IPS DF 19.7 (cell line): ENCODE measurements around the gene TMEM178B.
"Not testable (repeated sequence)": the region's sequence is repeated elsewhere in the genome, so short reads cannot be mapped to it uniquely, and the experiment has no call there.

Experiments used
- DNase-seq: peaks from one replicate; pipeline ENCODE4 v3.0.0-alpha.2; 2013; ENCODE audit warnings: low read depth, low spot score

The TMEM178B gene

GRCh38 chr7:141184532-141185190 lies 110.8 kb downstream of the TMEM178B start:
- DNase-seq = no peak

- no peak for DNase-seq
Observed at GRCh38 chr7:141185369-141185967, 111.6 kb downstream of the TMEM178B start.

- DNase-seq = no peak
Observed at GRCh38 chr7:141189231-141189630, 115.4 kb downstream of the TMEM178B start.

GRCh38 chr7:141190495-141190894 lies 116.6 kb downstream of the TMEM178B start:
- DNase-seq = no peak

GRCh38 chr7:141191277-141191676 lies 117.4 kb downstream of the TMEM178B start:
- DNase-seq = no peak

DNA sequence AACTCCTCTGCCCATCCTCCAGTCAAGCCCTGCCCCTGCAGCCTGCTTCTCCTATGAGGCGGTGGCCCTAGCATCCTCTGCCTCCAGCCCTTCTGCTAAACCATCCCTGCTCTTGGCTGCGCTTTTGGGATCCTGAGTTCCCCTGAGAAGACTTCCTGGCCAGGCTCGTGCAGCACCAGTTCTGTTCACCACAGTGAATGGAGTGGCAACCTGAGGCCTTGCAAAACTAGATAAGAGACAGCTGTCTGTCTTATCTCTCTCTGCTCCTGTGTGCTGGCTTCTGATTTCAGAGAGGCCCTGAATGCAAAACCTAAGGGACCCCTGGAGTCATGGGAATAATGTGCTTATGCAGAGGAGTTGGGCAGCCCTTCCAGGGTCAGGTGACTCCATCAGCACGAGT lies 119.2 kb downstream of the TMEM178B start:
- no peak for DNase-seq

DNA sequence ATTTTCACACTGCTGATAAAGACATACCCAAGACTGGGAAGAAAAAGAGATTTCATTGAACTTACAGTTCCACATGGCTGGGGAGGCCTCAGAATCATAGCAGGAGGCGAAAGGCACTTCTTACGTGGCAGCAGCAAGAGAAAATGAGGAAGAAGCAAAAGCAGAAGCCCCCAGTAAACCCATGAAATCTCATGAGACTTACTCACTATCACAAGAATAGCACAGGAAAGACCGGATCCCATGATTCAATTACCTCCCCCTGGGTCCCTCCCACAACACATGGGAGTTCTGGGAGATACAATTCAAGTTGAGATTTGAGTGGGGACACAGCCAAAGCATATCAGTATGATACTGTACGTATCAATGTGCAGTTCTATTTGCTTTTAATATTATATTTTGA lies 121.9 kb downstream of the TMEM178B start:
- DNase-seq = not testable (repeated sequence)

DNA sequence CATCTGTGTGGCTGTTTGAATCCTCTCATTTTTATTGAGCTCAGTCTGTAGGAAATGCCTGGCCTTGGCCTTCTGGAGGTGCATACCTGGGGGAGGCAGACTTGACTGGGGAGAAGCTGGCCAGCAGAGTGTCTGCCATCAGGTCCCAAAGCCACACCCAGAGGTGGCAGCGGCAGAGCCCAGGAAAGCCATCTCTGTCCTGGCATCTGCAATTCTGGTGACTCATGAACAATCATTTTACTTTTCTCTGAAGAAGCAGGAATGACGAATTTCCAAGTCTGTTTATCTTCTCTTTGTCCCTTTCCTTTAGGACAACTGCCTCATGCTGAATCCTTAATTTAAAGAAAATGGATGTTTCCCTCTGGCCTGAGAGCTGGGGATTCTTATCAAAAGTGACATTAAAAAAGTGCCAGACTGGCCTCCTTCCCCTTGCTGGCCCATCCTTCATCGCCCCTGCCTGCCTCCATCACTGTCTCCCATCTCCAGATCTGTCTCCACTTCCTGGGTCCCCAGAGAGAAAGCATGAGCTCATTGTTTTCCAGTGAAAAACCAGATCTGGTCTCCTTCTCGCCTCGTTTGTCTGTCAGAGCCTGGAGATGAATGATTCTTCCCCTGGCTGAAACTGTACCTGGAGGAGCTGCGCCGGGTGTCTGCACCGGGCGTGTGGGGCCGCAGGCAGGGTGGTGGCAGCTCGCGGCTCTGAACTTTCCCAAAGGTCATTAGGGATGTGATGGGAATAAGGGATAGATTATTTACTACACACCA lies 124.5 kb downstream of the TMEM178B start:
- DNase-seq = no peak

DNA sequence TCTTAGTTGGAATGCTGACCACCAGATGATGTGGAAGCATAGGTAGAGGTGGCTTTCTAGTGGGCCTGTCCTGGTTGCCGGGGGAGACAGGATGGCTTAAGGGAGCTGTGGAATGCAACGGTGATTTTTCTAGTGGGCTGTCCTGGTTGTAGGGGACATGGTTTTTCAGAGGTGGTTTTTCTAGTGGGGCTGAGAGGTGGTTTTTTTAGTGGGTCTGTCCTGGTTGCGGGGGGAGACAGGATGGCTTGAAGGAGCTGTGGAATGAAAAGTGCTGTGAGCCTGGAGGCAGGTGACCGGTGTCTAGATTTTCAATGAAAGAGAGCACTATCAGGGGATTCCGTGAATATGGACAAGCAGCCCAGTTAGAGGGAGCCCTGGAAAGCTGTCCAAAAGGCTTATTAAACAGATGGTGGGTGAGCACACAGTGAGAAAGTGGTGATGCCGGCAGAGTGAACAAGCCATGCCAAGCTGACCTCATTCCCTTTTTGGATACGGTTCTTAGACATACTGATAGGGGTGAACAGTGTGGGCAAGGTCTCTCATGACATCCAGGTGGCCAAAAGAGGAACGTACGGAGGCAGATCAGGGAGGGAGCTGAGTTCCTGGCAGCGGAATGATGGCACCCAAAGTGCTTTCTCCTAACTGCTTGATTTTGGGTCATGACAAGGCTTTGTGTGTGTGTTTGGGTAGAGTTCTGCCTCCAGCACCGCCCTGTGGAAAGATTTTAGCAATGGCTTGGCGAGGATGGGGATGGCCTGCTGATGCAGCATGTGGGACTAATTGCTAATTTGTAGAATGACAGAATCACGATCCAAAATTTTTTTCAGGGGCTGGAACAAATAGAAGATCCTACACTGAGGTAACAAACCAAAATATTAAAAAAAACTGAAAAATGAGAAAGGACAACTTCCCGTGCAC lies 126.6 kb downstream of the TMEM178B start:
- DNase-seq = no peak

GRCh38 chr7:141201145-141201885 lies 127.5 kb downstream of the TMEM178B start:
- DNase-seq = no peak

DNA sequence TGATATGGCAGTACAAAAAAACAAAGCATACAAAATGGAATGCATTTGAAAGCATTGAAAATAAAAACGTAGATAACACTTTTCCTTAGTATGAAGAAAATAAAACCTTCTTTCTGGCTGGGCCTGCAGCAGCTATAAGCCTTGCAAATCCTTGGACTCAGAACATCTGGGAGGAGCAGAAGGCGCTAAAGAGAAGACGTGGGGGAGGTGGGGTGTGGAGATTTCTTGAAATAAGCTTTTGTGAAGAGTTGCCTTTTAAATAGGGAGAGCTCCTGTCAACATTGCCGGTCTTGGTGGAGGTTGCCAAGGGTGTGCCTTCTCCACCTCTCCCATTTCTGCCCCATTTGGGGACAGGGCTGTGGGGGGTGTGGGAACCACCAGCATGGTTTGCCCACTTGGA lies 128.7 kb downstream of the TMEM178B start:
- no peak for DNase-seq

DNA sequence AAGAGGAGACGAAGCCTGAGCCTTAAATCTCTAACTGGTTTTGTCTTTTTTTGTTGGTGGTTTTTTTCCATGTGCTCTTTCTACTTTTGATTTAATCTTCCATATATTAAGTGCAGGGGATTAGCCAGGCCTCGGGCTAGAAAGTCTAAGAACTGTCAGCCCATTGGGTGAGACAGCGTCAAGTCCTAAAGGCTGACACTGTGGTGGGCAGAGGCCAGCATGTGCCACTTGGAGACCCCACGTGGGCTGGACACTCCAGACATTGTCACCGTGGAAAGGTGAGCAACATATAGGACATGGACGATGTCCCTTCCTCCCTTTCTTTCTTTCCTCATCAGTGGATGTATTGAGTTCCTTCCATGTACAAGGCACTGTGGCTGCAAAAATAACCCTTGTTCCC lies 129.3 kb downstream of the TMEM178B start:
- no peak for DNase-seq

DNA sequence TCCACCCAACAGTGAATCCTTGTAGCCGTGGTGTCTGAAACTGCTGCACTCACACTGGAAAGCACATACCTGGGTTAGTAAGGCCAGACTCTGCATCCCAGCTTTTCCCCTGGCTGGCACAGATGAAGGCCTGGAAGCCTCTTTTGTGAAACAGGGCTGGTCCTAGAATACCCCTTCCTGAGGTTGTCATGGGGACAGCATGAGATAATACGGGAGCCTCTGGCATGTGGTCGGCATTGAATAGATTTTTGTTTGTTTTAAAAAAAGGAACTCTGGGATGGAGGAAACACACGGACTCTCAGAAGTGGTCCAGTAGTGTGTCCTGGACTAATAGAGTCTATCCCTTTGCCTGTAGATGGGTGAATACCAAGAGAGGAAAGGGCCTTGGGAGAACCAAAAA lies 129.7 kb downstream of the TMEM178B start:
- DNase-seq = no peak

DNA sequence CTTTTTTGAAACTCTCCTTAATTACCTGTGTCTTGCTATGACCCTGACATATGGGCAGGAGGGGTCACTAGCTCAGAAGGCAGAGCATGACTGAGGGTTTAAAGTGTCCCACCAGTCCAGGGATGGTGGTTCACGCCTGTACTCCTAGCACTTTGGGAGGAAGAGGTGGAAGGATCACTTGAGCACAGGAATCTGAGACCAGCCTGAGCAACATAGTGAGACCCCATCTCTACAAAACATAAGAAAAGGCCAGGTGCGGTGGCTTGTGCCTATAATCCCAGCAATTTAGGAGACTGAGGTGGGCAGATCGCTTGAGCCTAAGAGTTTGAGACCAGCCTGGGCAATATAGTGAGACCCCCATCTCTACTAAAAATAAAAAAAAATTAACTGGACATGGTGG lies 133.8 kb downstream of the TMEM178B start:
- no peak for DNase-seq

GRCh38 chr7:141208539-141208938 lies 134.7 kb downstream of the TMEM178B start:
- no peak for DNase-seq

DNA sequence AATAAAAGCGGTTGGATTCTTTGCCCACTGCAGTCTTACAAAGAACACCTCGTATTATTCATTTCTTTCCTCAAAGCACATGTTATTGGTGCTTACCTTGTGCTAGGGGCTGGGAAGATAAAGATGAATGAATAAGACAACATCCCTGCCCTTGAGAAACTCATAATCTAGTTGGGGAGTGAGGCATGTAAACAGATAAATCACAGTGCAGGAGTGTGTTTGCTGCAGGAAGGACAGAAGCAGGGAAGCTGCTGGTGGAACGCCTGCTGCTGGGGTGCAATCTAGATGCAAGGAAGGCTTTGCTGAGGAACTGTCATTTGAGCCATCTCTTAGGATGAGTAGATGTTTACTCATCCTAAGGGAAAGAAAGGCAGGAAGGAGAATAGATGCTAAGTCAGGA lies 135.6 kb downstream of the TMEM178B start:
- no peak for DNase-seq

DNA sequence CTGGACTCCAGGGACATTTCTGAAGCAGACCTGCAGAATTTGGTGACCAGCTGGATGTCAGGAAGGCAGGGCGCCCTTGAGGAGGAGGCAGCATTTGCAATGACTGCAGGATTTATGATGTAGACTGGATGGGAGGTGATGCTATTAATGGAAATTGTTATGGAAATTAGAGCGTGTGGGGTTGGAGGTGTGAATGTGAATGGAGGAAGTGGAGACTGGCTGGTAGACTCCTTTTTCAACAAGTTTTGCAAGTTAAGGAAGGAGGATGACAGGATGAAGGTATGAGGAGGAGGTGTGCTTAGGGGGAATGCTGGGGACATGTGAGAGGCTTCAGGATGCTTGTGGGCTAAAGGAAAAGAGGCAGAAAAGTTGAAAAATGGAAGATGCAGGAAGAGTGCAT lies 137.0 kb downstream of the TMEM178B start:
- no peak for DNase-seq

GRCh38 chr7:141213226-141213625 lies 139.4 kb downstream of the TMEM178B start:
- no peak for DNase-seq

DNA sequence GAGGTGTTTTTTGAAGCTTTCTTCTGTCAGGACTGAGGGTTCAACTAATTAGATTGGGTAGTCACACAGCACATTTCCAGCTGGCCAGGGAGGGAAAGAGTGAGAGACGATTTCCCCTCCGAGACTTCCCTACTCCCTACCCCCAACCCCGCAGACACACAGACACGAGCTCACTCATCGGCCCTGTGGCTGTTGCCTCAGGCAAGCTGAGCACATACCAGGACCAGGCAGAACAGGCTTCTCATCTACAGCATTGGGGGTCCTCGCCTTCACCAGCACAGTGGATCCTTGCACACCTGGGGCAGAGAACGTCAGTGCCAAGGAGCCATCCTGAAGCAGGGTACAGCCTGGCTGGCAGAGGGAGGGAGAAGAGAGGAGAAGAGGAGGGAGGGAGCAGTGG lies 144.1 kb downstream of the TMEM178B start:
- DNase-seq = no peak

DNA sequence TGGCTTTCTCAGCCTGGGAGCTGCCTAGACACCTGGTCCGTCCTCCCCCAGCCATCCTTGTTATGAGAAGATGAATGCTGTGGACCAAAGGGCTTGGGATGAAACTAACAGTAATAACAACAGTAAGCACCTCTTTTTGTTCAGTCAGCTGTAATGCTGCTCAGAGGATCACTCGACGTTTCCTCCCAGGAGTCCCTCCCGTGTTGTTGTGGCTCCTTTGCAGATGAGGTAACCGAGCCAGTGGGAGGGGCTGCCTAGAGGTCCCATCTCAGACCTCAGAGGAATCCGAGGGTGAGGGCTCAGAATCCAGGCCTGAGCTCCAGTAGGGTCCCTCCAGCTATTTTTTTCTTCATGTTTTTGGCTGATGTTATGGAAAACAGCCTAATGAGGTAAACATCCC lies 145.1 kb downstream of the TMEM178B start:
- DNase-seq = no peak

- DNase-seq = no peak
Observed at GRCh38 chr7:141220263-141220880, 146.5 kb downstream of the TMEM178B start.
